Activated CD8-positive, alpha-beta T cell treated with anti-CD3 and anti-CD28 coated beads for 36 hours (primary cell): Measurements from ENCODE around the gene MCMBP. TPM values are rescaled to one million over a fixed set of nuclear protein-coding genes. Genes with fewer than 3 reads are reported as not detected.
A peak's percentile ranks its signal among the peaks of the same experiment; 100 is the strongest.

Experiments used
- ATAC-seq: fragments of 200-7000 bp; cut with Tn5 transposase; one replicate; pipeline ENCODE4 v1.10.0; 2021; ENCODE audit warnings: mild to moderate bottlenecking, moderate library complexity
- CTCF ChIA-PET: fragments of 350-600 bp; sonication (Branson Sonifier 250); formaldehyde crosslinking; loops from one replicate; lab custom pipeline; 2021; ENCODE audit warnings: antibody characterized with exemption; lab: Charles Lee
- POLR2A ChIA-PET: fragments of 350-600 bp; sonication (Branson Sonifier 250); formaldehyde crosslinking; loops from one replicate; lab custom pipeline; 2021; ENCODE audit warnings: antibody characterized with exemption; lab: Charles Lee
- DNase-seq: peaks from one replicate; pipeline ENCODE4 v3.0.0-alpha.2; 2020
- H3K27ac Mint-ChIP-seq: one replicate; pipeline ENCODE4 v1.8.0; 2021; ENCODE audit warnings: mild to moderate bottlenecking, mixed read lengths
- H3K27me3 Mint-ChIP-seq: one replicate; pipeline ENCODE4 v1.8.0; 2021; ENCODE audit warnings: mixed read lengths
- H3K36me3 Mint-ChIP-seq: one replicate; pipeline ENCODE4 v1.8.0; 2021; ENCODE audit warnings: low read depth, mixed read lengths
- H3K4me1 Mint-ChIP-seq: one replicate; pipeline ENCODE4 v1.8.0; 2021; ENCODE audit warnings: low read depth, mixed read lengths
- H3K4me3 Mint-ChIP-seq: one replicate; pipeline ENCODE4 v1.8.0; 2021; ENCODE audit warnings: mild to moderate bottlenecking, moderate library complexity, mixed read lengths
- H3K9me3 Mint-ChIP-seq: one replicate; pipeline ENCODE4 v1.8.0; 2021; ENCODE audit warnings: mixed read lengths
- CTCF ChIP-seq: fragments of 200-600 bp; IDR thresholded peaks from one replicate; pipeline ENCODE4 v1.8.0; 2022; ENCODE audit warnings: antibody characterized with exemption, mild to moderate bottlenecking
- intact Hi-C: fragments of 100-400 bp; cut with micrococcal nuclease; formaldehyde crosslinking; loops from one replicate; pipeline ENCODE4 v1.10.0; 2022
- total RNA-seq, 2 experiments: library from RNA; stranded (reverse); gene quantifications; one replicate each; pipeline ENCODE4 v1.2.3, GENCODE V29; 2021

The MCMBP gene
- total RNA-seq, 2 experiments from 2014 or later = 86.2 to 90.5 TPM

GRCh38 chr10:119845656-119846055 is 27.0 kb downstream of the MCMBP start:
- no peak for TF ChIP-seq CTCF
- no peaks in the 10 kb centered on the region for H3K27me3 Mint-ChIP-seq
- peaks cover 53% of the 10 kb centered on the region for H3K36me3 Mint-ChIP-seq
- POLR2A ChIA-PET = no interaction called here
- peaks cover 4% of the 10 kb centered on the region for H3K4me1 Mint-ChIP-seq
- H3K27ac Mint-ChIP-seq = no peak overlapping the region
- ATAC-seq (no peak), DNase-seq (no peak)
- intact Hi-C loops = no loop called here
- H3K9me3 Mint-ChIP-seq = no peaks in the 10 kb centered on the region
- CTCF ChIA-PET = interaction anchor here (1.3 to 2.3 kb wide), 2 partner anchors 14 to 159 kb away, joined by 4 to 11 read pairs; no protein-coding TSS in a partner anchor
- H3K4me3 Mint-ChIP-seq = no peak overlapping the region

GRCh38 chr10:119834188-119834587 is 38.5 kb downstream of the MCMBP start:
- ATAC-seq (peak; percentile 82), DNase-seq (peak; percentile 16)
- intact Hi-C loops = loop anchor here (10.0 kb wide), 1 partner anchor 149 kb away; no protein-coding TSS in a partner anchor
- ChIA-PET CTCF (interaction anchor here (0.6 kb wide), 1 partner anchor 85 kb away, joined by 3 read pairs; no protein-coding TSS in a partner anchor), POLR2A (interaction anchor here (0.7 to 1.2 kb wide), 2 partner anchors 38 to 106 kb away, joined by 4 read pairs; no protein-coding TSS in a partner anchor)
- Mint-ChIP-seq H3K27me3 (no peaks in the 10 kb centered on the region), H3K4me1 (peaks cover 27% of the 10 kb centered on the region), H3K9me3 (peaks cover 11% of the 10 kb centered on the region), H3K36me3 (peaks cover 72% of the 10 kb centered on the region), H3K4me3 (no peak overlapping the region), H3K27ac (peak overlapping the region; percentile 50)
- TF ChIP-seq CTCF = no peak

GRCh38 chr10:119832951-119833350 is 39.7 kb downstream of the MCMBP start:
- no peaks in the 10 kb centered on the region for H3K27me3 Mint-ChIP-seq
- ATAC-seq = no peak
- CTCF ChIA-PET = interaction anchor here (1.1 to 3.5 kb wide), 3 partner anchors 27 to 146 kb away, joined by 4 to 18 read pairs (median 9); no protein-coding TSS in a partner anchor

GRCh38 chr10:119831656-119832055 is 41.0 kb downstream of the MCMBP start:
- TF ChIP-seq CTCF = no peak
- H3K27me3 Mint-ChIP-seq = no peaks in the 10 kb centered on the region
- ChIA-PET POLR2A (interaction anchor here (0.9 to 2.0 kb wide), 3 partner anchors 9 to 295 kb away, joined by 3 to 4 read pairs (median 3); no protein-coding TSS in a partner anchor), CTCF (interaction anchor here (1.1 to 3.5 kb wide), 5 partner anchors 28 to 144 kb away, joined by 3 to 18 read pairs (median 6); no protein-coding TSS in a partner anchor)
- H3K36me3 Mint-ChIP-seq = peaks cover 67% of the 10 kb centered on the region
- intact Hi-C loops = loop anchor here (10.0 kb wide), 1 partner anchor 147 kb away; no protein-coding TSS in a partner anchor
- peaks cover 19% of the 10 kb centered on the region for H3K4me1 Mint-ChIP-seq
- DNase-seq = no peak
- no peak for ATAC-seq
- H3K9me3 Mint-ChIP-seq = peaks cover 11% of the 10 kb centered on the region
- peak overlapping the region; percentile 12 for H3K27ac Mint-ChIP-seq
- H3K4me3 Mint-ChIP-seq = no peak overlapping the region

More at GRCh38 chr10:119832951-119833350, 39.7 kb downstream of the MCMBP start:
- no peak overlapping the region for H3K27ac Mint-ChIP-seq
- DNase-seq = no peak
- peaks cover 27% of the 10 kb centered on the region for H3K4me1 Mint-ChIP-seq
- no peak for TF ChIP-seq CTCF
- peaks cover 11% of the 10 kb centered on the region for H3K9me3 Mint-ChIP-seq
- POLR2A ChIA-PET = interaction anchor here (1.6 to 2.0 kb wide), 2 partner anchors 8 to 10 kb away, joined by 3 to 4 read pairs; no protein-coding TSS in a partner anchor
- intact Hi-C loops = loop anchor here (10.0 kb wide), 1 partner anchor 148 kb away; no protein-coding TSS in a partner anchor
- H3K4me3 Mint-ChIP-seq = no peak overlapping the region
- H3K36me3 Mint-ChIP-seq = peaks cover 69% of the 10 kb centered on the region

GRCh38 chr10:119830851-119831250 is 41.8 kb downstream of the MCMBP start:
- Mint-ChIP-seq H3K4me3 (no peak overlapping the region), H3K27ac (no peak overlapping the region), H3K4me1 (peaks cover 19% of the 10 kb centered on the region), H3K27me3 (no peaks in the 10 kb centered on the region), H3K36me3 (peaks cover 60% of the 10 kb centered on the region), H3K9me3 (peaks cover 11% of the 10 kb centered on the region)
- intact Hi-C loops = loop anchor here (10.0 kb wide), 1 partner anchor 146 kb away; no protein-coding TSS in a partner anchor
- CTCF ChIA-PET = interaction anchor here (1.1 to 3.5 kb wide), 4 partner anchors 29 to 143 kb away, joined by 3 to 18 read pairs (median 8); no protein-coding TSS in a partner anchor
- POLR2A ChIA-PET = interaction anchor here (0.9 to 2.0 kb wide), 2 partner anchors 8 to 294 kb away, joined by 3 to 4 read pairs; no protein-coding TSS in a partner anchor
- TF ChIP-seq CTCF = no peak
- DNase-seq (no peak), ATAC-seq (no peak)
